Loucy (cell line): ENCODE results near the gene RAB4A.

Experiments
- H2AFZ ChIP-seq: fragments of 200-600 bp; sonication (generic); 2 replicates; pipeline ENCODE4 v1.6.0; 2016; ENCODE audit warnings: antibody characterized with exemption, mild to moderate bottlenecking, low read length, moderate library complexity
- H3F3A ChIP-seq: fragments of 200-600 bp; 2 replicates; pipeline ENCODE4 v1.6.0; 2016; ENCODE audit warnings: antibody characterized with exemption, low read depth, mild to moderate bottlenecking
- H3K27me3 ChIP-seq: fragments of 200-600 bp; sonication (generic); 2 replicates; pipeline ENCODE4 v1.6.1; 2014; ENCODE audit warnings: low read length, mild to moderate bottlenecking; ENCODE audit not compliant: insufficient read depth, poor library complexity, severe bottlenecking
- H3K36me3 ChIP-seq: fragments of 200-600 bp; sonication (generic); 2 replicates; pipeline ENCODE4 v1.6.1; 2016; ENCODE audit warnings: low read length; ENCODE audit not compliant: insufficient read depth
- H3K4me1 ChIP-seq: fragments of 200-600 bp; sonication (generic); 2 replicates; pipeline ENCODE4 v1.5.1; 2014; ENCODE audit warnings: low read length, mild to moderate bottlenecking; ENCODE audit not compliant: insufficient read depth, poor library complexity, severe bottlenecking
- H3K4me2 ChIP-seq: fragments of 200-600 bp; sonication (generic); 2 replicates; pipeline ENCODE4 v1.6.0; 2014; ENCODE audit warnings: antibody characterized with exemption, low read length, low read depth, mild to moderate bottlenecking; ENCODE audit not compliant: poor library complexity, severe bottlenecking
- H3K4me3 ChIP-seq: fragments of 200-600 bp; sonication (generic); 2 replicates; pipeline ENCODE4 v1.5.1; 2014; ENCODE audit warnings: low read length, mild to moderate bottlenecking, mixed read lengths; ENCODE audit not compliant: poor library complexity, severe bottlenecking
- H3K79me2 ChIP-seq: fragments of 200-600 bp; sonication (generic); 2 replicates; pipeline ENCODE4 v1.6.1; 2014; ENCODE audit warnings: low read length; ENCODE audit not compliant: insufficient read depth
- H3K9ac ChIP-seq: fragments of 200-600 bp; sonication (generic); 2 replicates; pipeline ENCODE4 v1.6.0; 2014; ENCODE audit warnings: mild to moderate bottlenecking, low read depth, low read length, moderate library complexity; ENCODE audit not compliant: poor library complexity, severe bottlenecking
- H3K9me2 ChIP-seq: fragments of 200-600 bp; sonication (generic); replicated peaks from 2 replicates; pipeline ENCODE4 v1.6.1; 2016; ENCODE audit warnings: low read depth, low read length, mixed read lengths
- H3K9me3 ChIP-seq: fragments of 200-600 bp; sonication (generic); 2 replicates; pipeline ENCODE4 v1.6.1; 2014; ENCODE audit warnings: mild to moderate bottlenecking, antibody characterized with exemption, low read length, low read depth; ENCODE audit not compliant: insufficient read depth
- H4K20me1 ChIP-seq: fragments of 200-600 bp; sonication (generic); 2 replicates; pipeline ENCODE4 v1.6.0; 2014; ENCODE audit warnings: antibody characterized with exemption, low read length, mild to moderate bottlenecking; ENCODE audit not compliant: insufficient read depth, poor library complexity, severe bottlenecking
- CTCF ChIP-seq: fragments of 200-600 bp; sonication (generic); conservative IDR thresholded peaks from 2 replicates; pipeline ENCODE4 v1.5.1; 2014; ENCODE audit warnings: mild to moderate bottlenecking, antibody characterized with exemption, low read length
- EZH2phosphoT487 ChIP-seq: fragments of 200-600 bp; IDR thresholded peaks from 2 replicates; pipeline ENCODE4 v1.6.1; 2018; ENCODE audit warnings: antibody characterized with exemption, mild to moderate bottlenecking, moderate library complexity, borderline replicate concordance

The RAB4A gene

GRCh38 chr1:229248821-229249817, 21.8 kb upstream of the RAB4A start:
- Histone ChIP-seq H3K9me3 (no peaks in the 10 kb centered on the region), H3K4me2 (no peak overlapping the region), H3K79me2 (no peaks in the 10 kb centered on the region), H3K4me3 (no peak overlapping the region), H3K9me2 (no peaks in the 10 kb centered on the region), H3K9ac (no peak overlapping the region), H4K20me1 (no peaks in the 10 kb centered on the region), H3K4me1 (peaks cover 7% of the 10 kb centered on the region), H3F3A (peaks cover 2% of the 10 kb centered on the region; the same call in 1 of the 2 replicates), H2AFZ (0 out of 2 replicates have a peak overlapping the region, but pooled peaks have one; percentile 46), H3K27me3 (no peaks in the 10 kb centered on the region), H3K36me3 (no peaks in the 10 kb centered on the region)
- TF ChIP-seq CTCF (no peak), EZH2phosphoT487 (no peak)

- no peaks in the 10 kb centered on the region for H3K9me3 ChIP-seq
- TF ChIP-seq EZH2phosphoT487: no peak
- no peak for TF ChIP-seq CTCF
- no peak overlapping the region for H3K9ac ChIP-seq
- H2AFZ ChIP-seq: no peak overlapping the region
- H3K4me2 ChIP-seq: no peak overlapping the region
- no peaks in the 10 kb centered on the region for H4K20me1 ChIP-seq
- peaks cover 2% of the 10 kb centered on the region; the same call in 1 of the 2 replicates for H3F3A ChIP-seq
- no peaks in the 10 kb centered on the region for H3K79me2 ChIP-seq
- peaks cover 7% of the 10 kb centered on the region for H3K4me1 ChIP-seq
- no peaks in the 10 kb centered on the region for H3K36me3 ChIP-seq
- no peaks in the 10 kb centered on the region for H3K27me3 ChIP-seq
- no peaks in the 10 kb centered on the region for H3K9me2 ChIP-seq
- no peak overlapping the region for H3K4me3 ChIP-seq
These were observed 20.9 kb upstream of the RAB4A start for GRCh38 chr1:229249854-229250644.

GRCh38 chr1:229251185-229251584, 19.7 kb upstream of the RAB4A start:
- no peak overlapping the region for H3K9ac ChIP-seq
- H3K4me3 ChIP-seq: no peak overlapping the region
- peaks cover 7% of the 10 kb centered on the region for H3K4me1 ChIP-seq
- no peak for TF ChIP-seq EZH2phosphoT487
- TF ChIP-seq CTCF: no peak
- no peaks in the 10 kb centered on the region for H3K9me3 ChIP-seq
- H3K27me3 ChIP-seq: no peaks in the 10 kb centered on the region
- H4K20me1 ChIP-seq: no peaks in the 10 kb centered on the region
- no peak overlapping the region for H2AFZ ChIP-seq
- no peaks in the 10 kb centered on the region for H3K9me2 ChIP-seq
- no peak overlapping the region for H3K4me2 ChIP-seq
- H3F3A ChIP-seq: peaks cover 2% of the 10 kb centered on the region; the same call in 1 of the 2 replicates
- H3K79me2 ChIP-seq: no peaks in the 10 kb centered on the region
- no peaks in the 10 kb centered on the region for H3K36me3 ChIP-seq
